ENCODE data around the gene ZNF217.
"Not testable (repeated sequence)": the region's sequence is repeated elsewhere in the genome, so short reads cannot be mapped to it uniquely, and the experiment has no call there.

Gene ZNF217

DNA sequence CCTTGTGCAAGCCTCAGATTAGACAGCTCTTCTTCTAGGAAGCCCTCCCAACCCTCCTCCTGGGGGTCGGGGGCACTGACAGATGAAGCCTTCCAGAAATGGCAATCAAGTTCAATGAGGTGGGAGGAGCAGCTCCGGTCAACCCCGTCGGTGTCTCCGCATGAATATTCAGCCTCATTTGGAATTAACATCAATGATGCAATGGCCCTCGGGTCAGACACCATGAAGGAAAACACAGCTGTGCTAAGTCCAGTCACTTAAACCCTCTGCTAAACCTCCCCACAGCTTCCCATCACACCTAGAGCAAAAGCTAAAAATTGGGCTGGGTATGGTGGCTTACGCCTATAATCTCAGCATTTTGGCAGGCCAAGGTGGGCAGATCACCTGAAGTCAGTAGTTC, 36.5 kb downstream of the ZNF217 start:
- TF ChIP-seq, protein P1, sequence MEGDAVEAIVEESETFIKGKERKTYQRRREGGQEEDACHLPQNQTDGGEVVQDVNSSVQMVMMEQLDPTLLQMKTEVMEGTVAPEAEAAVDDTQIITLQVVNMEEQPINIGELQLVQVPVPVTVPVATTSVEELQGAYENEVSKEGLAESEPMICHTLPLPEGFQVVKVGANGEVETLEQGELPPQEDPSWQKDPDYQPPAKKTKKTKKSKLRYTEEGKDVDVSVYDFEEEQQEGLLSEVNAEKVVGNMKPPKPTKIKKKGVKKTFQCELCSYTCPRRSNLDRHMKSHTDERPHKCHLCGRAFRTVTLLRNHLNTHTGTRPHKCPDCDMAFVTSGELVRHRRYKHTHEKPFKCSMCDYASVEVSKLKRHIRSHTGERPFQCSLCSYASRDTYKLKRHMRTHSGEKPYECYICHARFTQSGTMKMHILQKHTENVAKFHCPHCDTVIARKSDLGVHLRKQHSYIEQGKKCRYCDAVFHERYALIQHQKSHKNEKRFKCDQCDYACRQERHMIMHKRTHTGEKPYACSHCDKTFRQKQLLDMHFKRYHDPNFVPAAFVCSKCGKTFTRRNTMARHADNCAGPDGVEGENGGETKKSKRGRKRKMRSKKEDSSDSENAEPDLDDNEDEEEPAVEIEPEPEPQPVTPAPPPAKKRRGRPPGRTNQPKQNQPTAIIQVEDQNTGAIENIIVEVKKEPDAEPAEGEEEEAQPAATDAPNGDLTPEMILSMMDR (IDR thresholded peaks at IDR 0.05; ENCODE audit: borderline replicate concordance, insufficient read depth, low read depth, low read length) = no peak
- no peak overlapping the region for H3K4me3 ChIP-seq (ENCODE audit: low read depth, low read length)

DNA sequence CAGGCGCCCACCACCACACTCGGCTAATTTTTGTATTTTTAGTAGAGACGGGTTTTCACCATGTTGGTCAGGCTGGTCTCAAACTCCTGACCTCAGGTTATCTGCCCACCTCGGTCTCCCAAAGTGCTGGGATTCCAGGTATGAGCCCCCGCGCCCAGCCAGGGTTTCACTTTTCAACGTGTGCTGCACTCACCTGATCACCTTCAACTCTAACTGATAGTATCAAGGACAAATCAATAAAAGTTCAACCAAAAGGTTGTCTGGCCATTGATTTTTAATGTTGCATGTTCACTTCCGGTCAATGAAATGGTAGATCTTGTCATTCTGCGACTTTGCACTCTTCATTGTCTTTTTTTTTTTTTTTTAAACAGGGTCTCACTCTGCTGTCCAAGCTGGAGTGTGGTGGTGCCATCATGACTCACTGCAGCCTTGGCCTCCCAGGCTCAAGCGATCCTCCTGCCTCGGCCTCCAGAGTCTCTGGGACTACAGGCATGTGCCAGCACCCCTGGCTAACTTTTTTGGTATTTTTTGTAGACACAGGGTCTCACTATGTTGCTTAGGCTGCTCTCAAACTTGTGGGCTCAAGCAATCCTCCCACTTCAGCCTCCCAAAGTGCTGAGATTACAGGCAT, 37.3 kb downstream of the ZNF217 start:
- TF ChIP-seq, protein P1 (IDR thresholded peaks at IDR 0.05; ENCODE audit: borderline replicate concordance, insufficient read depth, low read depth, low read length) = no peak
- no peak overlapping the region for H3K4me3 ChIP-seq (ENCODE audit: low read depth, low read length)

DNA sequence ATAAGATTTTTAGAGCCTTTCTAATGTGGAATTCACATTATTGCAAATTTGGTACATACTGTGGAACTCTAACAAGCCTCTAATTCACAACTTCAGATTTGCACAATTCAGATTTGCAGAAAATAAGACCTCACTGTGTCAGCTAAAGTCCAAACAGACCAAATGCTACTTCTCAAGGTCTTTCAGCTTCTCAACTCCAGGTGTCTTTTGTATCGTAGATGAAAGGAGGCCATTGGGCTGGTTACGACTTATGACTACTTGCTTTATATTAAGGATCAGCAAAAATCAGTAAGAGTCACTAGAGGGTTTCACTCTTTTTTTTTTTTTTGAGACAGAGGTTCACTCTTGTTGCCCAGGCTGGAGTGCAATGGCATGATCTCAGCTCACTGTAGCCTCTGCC, 37.8 kb downstream of the ZNF217 start:
- TF ChIP-seq, protein P1 (IDR thresholded peaks at IDR 0.05; ENCODE audit: borderline replicate concordance, insufficient read depth, low read depth, low read length) = no peak
- no peak overlapping the region for H3K4me3 ChIP-seq (ENCODE audit: low read depth, low read length)

DNA sequence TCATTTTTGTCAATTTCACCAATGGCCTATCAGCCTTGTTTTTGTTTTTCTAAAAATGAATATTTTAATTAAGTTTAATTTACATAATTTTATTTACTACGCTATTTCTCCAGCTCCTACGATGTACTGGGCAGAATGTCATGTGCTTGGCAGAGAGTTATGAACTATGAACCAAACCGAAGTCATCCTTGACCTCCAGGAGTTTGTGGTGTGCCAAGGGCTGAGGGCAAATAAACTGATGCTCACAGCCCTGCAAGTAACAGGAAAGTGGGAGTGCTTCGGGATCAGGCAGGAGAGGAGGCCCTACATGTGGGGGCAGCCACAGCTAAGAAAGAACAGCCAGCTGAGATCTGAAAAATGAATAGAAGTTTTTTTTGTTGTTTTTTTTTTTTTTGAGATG, 38.6 kb downstream of the ZNF217 start:
- TF ChIP-seq, protein P1 (IDR thresholded peaks at IDR 0.05; ENCODE audit: borderline replicate concordance, insufficient read depth, low read depth, low read length) = no peak
- H3K4me3 ChIP-seq (ENCODE audit: low read depth, low read length) = no peak overlapping the region

DNA sequence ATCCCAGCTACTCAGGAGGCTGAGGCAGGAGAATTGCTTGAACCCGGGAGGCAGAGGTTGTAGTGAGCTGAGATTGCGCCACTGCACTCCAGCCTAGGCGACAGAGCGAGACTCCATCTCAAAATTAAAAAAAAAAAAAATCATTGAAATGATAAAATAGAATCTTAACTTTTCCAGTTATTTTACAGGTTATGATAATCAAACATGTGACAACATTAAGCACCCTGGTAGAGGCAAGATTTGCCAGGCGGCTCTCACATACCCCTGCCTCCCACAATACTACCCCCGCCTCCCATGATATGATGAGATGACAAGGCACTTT, 41.1 kb downstream of the ZNF217 start:
- H3K4me3 ChIP-seq (ENCODE audit: low read depth, low read length) = not testable (repeated sequence)

DNA sequence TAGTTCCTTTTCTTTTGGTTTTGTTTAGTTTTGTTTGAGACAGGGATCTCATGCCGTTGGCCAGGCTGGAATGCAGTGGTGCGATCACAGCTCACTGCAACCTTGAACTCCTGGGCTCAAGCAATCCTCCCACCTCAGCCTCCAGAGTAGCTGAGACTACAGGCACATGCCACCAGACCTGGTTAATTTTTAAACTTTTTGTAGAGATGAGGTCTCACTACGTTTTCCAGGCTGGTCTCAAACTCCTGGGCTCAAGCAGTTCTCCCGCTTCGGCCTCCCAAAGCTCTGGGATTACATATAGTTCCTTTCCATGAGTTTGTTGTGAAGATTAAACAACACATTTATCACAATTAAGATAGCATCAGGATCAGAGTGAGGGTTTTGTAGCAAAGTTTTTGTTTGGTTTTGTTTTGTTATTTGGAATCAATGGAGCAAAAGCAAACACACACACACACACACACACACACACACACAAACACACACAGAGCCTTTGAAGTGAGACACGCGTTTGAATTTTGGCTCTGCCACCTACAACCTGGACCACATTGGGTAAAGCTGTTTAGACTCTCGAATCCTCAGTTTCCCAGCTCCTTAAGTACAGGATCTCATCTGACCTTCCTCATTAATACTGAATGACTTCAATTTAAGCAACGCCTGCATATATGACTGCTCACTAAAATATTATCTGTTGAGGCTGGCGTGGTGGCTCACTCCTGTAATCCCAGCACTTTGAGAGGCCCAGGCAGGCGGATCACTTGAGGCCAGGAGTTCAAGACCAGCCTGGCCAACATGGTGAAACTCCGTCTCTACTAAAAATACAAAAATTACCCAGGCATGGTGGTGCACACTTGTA, 41.7 kb downstream of the ZNF217 start:
- not testable (repeated sequence) for H3K4me3 ChIP-seq (ENCODE audit: low read depth, low read length)

DNA sequence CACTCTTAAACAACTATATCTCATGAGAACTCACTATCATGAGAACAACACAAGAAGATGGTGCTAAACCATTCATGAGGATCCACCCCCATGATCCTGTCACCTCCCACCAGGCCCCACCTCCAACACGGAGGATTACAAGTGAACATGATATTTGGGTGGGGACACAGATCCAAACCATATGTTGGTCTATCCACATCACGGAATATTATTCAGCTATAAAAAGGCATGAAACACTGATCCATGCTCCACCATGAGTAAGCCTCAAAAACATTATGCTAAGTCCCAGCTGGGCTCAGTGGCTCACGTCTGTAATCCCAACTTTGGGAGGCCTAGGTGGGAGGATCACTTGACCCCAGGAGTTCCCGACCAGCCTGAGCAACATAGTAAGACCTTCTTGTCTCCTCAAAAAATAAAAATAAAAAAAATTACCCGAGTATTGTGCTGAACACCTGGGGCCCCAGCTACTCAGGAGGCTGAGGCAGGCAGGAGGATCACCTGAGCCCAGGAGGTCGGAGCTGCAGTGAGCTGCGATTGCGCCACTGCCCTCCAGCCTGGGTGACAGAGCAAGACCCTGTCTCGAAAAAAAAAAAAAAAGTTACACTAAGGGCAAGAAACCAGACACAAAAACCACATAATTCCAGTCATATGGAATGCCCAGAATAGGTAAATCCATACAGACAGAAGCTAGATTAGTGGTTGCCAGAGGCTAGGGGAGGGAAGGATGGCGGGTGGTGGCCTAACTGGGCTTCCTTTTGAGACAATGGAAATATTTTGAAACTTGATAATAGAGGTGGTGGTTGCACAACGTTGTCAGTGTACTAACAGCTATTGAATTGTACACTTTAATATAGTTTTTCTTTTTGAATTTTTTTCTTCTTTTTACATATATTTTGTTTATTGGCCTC, 43.1 kb downstream of the ZNF217 start:
- TF ChIP-seq, protein P1 (IDR thresholded peaks at IDR 0.05; ENCODE audit: borderline replicate concordance, insufficient read depth, low read depth, low read length) = no peak
- no peak overlapping the region for H3K4me3 ChIP-seq (ENCODE audit: low read depth, low read length)
